SH-SY5Y (cell line): ENCODE results near the gene PFKFB2.

Experiments
- GATA2 ChIP-seq: IDR thresholded peaks from 2 replicates; pipeline ENCODE4 v1.6.1; 2011; ENCODE audit warnings: mild to moderate bottlenecking, low read depth, low read length
- GATA3 ChIP-seq: IDR thresholded peaks from 2 replicates; pipeline ENCODE4 v1.6.1; 2011; ENCODE audit warnings: low read depth, mild to moderate bottlenecking, low read length, moderate library complexity

PFKFB2 gene

DNA sequence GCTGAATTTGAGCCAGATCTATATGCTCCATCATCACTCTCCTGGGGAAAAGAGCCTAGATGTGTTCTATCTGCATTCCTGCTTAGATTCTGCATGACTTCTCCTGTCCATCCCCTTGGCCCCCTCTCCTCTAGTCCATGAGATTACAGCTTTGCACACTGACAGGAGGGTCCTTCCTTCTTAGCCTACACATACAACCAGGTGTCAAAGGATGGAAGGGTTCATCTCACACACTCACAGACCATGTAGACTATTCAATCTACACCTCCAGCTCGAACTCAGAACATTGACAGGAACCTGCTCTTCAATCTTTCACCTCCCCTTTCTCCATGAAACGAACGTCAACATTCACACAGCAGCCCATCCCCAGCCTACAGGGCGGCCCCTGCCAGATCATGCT is 34.4 kb upstream of the PFKFB2 start:
- TF ChIP-seq GATA2 = no peak
- no peak for TF ChIP-seq GATA3

DNA sequence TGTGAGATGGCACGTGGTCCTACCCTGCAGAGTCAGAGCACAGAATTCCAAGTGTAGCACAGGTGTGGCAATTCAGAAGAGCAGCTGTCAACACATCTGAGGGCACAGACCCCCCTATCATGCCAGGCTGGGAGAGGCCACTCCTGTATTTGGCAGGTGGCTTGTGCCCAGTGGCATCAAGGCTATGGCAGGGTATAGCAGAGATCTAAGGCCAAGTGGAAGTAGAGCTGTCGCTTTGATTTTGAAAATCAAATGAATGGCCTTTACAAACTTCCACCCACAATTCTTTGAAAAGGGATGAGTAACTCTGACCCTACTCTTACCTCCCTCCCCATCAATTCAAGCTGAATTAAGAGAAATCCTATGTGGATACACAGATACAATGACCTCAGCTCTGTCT is 33.9 kb upstream of the PFKFB2 start:
- no peak for TF ChIP-seq GATA3
- no peak for TF ChIP-seq GATA2

DNA sequence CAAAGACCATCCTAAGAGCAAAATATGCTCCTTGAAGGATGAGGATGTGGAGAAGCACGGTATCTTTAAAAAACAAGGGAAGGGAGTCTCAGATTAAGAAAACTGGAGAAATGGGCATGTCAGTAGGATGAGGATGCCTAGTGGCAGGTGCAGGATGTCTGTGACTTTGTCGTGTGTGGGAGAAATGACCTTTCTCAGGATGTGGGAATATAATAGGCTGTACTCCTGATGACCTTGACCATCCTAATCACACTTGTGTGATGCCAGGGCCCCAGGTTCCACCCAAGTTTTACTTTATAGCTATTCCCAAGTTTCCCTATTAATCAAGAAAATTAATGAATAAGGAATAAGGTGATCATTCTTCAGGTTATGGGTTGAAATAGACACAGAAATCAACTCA is 33.4 kb upstream of the PFKFB2 start:
- no peak for TF ChIP-seq GATA2
- no peak for TF ChIP-seq GATA3

DNA sequence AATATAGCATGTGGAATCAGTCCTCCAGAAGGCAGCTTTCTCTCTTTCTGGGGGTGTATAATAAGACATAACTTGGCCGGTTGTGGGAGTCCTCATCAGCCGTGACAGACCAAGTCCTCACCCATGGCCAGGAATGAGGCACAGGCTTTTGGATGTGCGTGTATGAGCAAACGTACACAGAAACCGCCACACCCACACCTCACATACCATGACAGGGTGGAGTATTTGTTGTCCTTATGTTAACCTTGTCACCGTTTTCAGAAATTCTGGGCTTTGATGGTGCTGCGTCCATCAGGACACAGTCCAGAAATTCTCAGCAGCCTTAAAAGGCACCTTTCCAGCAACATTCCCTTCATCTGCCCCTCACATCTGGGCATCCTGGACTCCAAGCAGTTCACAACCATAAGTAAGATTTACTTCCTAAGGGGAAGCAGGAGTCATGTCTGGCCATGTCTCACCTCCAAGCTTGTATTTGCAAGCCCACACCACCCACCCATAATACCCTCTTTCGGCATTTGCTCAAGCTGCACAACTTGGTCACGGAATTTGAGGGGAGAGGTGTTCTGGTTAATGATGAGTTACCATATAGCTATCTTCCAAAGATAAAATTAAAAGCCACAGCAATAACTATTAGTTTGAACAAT is 32.9 kb upstream of the PFKFB2 start:
- TF ChIP-seq GATA2 (no peak), GATA3 (no peak)

DNA sequence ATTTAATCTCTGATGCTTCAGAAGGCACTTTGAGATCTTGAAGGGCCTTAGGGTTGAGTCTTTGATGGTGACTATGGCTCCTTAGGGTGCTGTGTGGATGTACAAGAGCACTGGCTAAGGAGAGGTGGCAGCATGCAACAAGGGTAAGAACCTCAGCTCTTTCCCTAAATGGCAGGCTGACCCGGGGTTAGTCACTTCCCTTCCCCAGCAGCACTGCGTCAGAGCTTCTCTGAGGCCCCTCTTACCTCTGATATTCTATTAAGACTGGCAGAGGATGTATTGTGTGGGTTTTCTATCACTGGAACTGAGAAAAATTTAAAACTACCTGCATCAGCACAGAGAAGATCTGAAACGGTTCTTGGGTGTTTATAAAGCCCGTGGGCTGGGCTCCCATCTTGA is 32.4 kb upstream of the PFKFB2 start:
- no peak for TF ChIP-seq GATA2
- no peak for TF ChIP-seq GATA3

DNA sequence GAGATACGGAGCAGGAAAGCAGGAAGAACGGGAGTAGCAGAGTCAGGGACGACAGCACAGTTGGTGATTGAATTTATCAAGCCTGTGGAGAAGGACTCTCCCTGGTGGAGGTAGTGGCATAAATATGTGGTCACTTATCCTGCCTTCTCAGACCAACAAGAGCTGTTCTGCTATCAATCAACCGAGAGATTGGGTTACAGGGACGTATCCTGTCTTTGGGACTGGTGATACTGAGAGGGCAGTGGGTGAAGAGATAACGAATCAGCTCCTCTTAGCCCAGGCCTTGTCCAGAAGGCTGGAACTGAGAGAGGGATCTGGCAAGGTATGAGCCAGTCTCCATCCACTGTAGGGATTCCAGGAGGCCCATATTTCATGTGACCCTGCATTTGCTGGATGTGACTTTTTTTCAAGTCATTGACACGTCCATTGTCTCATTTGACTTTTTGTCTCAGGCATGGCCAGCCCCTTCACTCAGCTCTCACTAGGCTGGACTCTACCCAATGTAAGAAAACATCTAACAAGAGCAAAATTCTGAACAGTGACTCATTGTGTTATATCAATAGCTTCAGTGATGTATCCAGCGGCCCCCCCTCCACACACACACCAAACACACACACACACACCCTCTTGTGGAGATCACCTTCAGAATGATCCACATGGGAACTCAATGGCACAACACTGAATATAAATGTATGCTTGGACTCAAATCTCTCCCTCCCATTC is 31.8 kb upstream of the PFKFB2 start:
- TF ChIP-seq GATA3 (no peak), GATA2 (peak; percentile 58)

DNA sequence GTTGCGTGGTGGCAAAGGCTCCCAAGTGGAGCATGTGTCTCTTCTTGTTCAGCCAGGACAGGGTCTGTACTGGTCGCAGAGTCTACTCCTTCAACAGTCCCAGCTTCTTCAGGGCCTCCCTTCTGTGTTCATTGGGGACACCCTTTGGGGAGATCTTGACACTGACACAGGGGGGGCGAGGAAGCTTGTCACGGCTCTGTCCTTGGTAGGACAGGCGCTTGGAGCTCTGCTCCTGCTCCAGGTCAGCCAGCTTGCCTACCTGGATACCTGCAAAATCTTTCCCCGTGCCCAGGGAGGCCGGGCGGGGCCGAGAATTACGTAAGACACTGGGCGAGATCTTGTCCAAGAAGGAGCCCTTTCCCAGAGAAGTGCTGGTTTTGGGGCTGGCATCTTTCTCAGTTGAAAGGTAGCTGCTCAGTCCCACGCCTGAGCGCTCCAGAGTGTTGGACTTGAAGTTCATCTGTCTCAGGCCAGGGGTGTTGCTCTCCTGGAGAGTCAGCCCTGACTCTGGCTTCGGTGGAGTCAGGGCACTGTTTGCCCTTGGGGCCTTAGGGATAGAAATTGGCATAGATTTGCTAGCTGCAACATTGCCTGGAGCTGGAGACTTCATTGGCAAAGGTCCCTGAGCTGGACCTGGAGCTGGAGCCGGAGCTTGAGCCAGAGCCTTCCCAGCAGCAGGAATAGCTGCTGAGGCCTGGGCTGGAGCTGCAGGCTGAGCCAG is 31.0 kb upstream of the PFKFB2 start:
- TF ChIP-seq GATA3 (no peak), GATA2 (no peak)

DNA sequence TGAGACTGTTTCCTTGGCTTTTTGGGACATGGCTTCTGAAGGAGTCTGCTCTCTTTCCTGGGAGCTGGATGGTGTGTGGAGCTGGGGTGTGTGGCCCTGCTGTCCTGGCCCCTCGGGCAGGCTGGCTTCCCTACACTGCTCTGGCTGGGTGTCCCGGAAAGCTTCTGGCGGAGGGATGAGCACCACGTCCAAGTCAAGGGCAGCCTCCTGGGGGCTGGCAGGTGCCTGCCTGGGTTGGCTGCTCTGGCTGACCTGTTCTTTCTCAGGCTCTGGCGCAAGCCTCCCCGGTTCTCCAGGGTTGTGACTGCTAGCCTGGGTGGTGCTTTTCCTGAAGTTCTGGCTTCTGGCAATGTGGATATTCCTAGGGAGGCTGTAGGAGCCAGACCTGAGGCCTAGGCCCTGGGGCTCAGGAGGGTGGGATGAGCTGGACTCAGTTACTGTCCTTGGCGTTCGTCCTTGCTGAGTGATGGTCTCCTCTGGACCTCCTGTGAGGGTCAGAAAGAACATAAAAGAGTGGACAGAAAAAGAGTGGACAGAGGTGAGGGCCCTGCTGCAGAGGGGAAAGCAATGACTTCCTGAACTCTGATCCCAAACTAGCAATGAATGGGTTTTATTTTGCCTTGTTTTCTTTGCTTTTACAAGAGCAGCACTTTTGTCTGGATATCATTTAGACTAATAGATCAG is 29.9 kb upstream of the PFKFB2 start:
- no peak for TF ChIP-seq GATA3
- TF ChIP-seq GATA2 = no peak

DNA sequence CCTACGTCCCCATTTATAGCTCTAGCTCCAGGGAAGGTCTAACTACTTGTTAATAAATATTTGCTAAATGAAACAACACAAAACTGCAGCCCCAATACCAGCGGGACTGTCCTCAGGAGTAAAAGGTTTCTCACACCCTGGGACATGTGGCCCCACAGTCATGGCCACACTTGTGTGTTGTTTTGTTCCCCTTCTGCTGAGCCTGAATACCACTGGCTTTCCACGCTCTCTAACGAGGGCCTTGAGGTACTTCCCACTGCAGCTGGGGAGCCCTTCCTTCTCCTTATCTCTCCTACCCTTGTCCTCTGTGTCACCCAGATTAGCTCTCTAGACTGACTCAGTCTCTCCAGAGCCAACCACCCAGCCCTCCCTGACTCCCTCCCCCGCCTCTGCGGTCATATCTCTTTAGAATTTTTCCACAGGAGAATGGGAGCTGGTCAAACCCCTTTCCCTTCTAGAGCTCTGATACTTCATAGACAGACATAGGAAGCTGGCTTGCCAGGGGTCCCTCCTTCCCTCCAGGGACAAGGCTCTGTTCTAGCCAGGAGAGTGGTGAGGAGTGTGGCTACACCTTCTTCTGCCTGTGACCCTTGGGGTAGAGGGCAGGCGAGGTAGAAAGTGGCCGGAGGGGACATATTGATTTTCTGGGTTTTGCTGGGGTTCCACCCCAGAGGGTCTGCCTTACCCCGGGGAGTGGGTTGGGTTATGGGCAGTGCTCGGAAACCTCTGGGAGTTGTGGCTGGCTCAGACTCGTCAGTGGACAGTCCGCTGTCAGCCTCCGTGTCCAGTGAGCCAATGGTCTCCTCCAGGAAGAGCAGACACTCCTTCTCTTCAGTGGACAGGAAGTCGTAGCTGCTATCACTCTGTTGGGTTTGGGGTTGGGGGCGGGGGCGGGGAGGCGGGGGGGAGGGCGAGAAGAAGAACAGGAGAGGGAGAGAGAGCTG is 28.6 kb upstream of the PFKFB2 start:
- TF ChIP-seq GATA2 (no peak), GATA3 (no peak)

DNA sequence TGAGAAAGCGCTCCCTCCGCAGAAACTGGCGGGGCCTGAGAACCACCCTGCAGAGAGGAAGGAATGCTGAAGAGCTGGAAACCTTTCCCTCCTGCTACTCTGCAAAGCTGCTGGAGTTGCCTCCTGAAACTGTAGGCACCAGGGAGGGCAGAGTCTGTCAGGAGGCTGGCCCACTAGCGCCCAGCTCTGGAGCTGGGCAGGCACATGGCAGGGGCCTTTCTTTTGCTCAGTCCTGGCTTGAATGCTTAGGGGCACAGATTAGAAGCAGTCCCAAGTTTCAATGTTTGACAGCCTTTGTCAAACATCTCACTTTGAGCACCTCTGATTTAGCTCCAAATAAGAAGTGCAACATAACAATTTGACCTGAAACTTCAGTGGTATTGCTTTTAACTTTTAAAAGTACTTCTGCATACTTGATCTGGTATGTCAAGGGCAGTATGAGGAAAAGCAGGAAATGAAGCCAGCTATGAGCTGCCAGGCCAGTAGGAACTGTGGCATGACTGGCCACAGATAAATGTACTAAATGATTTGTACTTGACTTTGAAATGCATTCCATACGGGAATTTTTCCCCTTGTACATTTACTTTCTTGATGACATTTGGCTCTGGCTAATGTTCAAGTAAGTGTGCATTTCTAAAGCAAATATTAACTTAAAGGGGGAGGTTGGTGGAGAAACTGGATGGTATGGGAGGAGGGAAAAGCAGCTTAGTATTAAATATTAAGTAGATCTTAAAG is 27.8 kb upstream of the PFKFB2 start:
- TF ChIP-seq GATA3 (no peak), GATA2 (no peak)

DNA sequence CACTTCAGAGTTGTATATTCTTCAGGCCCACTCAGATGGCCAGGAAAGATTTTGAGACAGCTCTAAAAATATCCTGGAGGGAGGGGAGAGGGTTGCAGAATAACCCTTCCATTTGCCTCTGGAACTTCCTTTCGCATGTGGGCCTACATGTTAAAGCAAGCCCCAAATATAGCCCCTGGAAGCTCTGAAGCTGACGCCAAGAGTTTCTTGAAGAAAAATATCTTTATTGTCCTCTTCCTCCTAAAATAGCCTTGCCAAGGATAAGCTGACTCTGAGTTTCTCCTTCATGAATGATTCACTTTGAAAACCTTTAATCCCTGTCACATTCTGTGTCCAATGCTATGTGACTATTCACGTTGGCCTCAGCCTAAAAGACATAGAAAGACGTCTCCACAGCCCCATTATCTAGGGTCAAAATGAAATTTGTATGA is 27.0 kb upstream of the PFKFB2 start:
- TF ChIP-seq GATA3 = no peak
- no peak for TF ChIP-seq GATA2

DNA sequence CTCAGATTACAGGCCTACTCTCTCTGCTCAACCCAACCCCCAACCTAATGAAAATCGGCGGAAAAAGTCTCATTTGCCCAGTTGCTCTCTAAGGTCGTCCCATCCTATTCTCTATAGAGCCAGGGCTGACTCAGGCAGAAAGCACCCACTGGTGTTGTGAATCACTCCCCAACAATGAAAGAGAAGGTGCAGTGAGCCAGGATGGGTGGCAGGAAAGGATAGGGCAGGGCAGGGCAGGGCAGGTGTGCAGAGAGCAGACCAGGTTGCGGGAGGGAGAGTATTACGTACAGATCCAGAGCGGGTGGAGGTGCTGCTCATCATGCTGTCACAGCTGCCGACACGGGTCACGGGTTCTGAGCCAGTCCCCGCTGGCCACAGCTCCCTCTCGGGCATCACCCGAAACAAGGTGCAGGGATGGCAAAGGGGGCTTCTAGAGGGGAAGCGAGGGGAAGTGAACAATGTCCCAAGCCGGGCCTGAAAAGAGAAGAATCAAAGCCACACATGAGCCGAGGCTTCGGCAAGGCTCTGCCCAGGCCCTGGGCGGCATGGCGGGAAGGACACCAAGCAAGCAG is 25.8 kb upstream of the PFKFB2 start:
- TF ChIP-seq GATA2 (no peak), GATA3 (no peak)
